ENCODE results near the gene NPR1.
A peak's percentile ranks its signal among the peaks of the same experiment; 100 is the strongest.
"Not testable (repeated sequence)": the region's sequence is repeated elsewhere in the genome, so short reads cannot be mapped to it uniquely, and the experiment has no call there.

Gene NPR1

GRCh38 chr1:153678519-153679336 lies at the start of gene NPR1:
NPR1 (plus strand) TSS chr1:153678688; CDS start chr1:153679109, 421 bp downstream.
- DNase-seq (ENCODE audit: low spot score): no peak

GRCh38 chr1:153629343-153629665 lies 49.2 kb upstream of the NPR1 start:
- no peak for DNase-seq (ENCODE audit: low spot score)

GRCh38 chr1:153629971-153630370 lies 48.5 kb upstream of the NPR1 start:
- no peak for DNase-seq (ENCODE audit: low spot score)

DNA sequence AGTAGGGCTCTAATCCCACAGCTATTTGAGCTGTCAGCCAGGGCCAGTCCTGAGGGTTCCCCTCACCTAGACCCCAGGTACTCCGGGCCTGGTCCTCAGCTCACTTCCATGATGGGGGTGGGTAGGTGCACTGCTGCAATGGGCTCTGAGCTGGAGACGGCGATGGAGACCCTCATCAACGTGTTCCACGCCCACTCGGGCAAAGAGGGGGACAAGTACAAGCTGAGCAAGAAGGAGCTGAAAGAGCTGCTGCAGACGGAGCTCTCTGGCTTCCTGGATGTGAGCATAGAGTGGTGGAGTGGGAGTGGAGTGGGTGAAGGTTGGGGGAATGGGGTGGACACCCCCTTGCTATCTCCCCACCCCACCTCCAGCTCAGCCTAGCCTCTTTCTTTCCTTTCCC lies 48.1 kb upstream of the NPR1 start:
- DNase-seq (ENCODE audit: low spot score): no peak

DNA sequence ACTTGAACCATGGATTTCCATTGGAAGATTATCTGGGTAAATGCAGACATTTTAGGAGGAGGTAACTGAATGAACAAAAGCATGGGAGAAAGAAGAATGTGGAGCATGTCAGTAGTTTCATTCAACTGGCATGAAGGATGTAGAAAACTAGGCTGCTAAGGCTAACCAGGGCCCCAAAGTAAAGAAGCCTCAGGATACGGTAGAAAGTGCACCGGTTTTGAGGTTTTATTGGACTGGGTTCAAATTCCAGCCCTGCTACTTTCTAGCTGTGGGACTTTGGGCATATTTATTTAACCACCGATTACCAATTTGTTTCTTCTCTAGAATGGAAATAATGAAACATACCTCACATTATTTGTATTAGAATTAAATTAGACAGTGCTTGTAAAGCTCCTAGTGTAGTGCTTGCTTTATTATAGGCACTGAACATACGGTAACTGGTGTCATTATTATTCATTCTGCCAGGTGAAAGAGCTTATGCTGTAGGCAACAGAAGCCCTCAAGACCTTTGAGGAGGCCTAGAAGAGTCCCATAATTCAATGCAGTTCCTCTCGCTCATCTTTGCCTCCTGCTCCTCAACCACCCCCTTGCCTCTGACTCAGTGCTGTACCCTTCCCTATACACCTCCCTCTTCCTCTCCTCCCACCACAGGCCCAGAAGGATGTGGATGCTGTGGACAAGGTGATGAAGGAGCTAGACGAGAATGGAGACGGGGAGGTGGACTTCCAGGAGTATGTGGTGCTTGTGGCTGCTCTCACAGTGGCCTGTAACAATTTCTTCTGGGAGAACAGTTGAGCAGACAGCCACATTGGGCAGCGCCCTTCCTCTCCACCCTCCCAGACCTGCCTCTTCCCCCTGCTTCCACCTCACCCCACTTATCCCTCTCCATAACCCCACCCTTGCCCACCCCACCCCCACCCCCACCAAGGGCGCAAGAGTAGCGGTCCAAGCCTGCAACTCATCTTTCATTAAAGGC lies 47.2 kb upstream of the NPR1 start:
- DNase-seq (ENCODE audit: low spot score): no peak

- no peak for DNase-seq (ENCODE audit: low spot score)
Measured at GRCh38 chr1:153633161-153633753, 45.2 kb upstream of the NPR1 start.

GRCh38 chr1:153633754-153634665 lies 44.5 kb upstream of the NPR1 start, which contains the start of gene CHTOP:
CHTOP (plus strand) TSS chr1:153634066; CDS start chr1:153636589, 2,523 bp downstream.
- peak; percentile 99 for DNase-seq (ENCODE audit: low spot score)

- no peak for DNase-seq (ENCODE audit: low spot score)
Measured at GRCh38 chr1:153635872-153636271, 42.6 kb upstream of the NPR1 start.

DNA sequence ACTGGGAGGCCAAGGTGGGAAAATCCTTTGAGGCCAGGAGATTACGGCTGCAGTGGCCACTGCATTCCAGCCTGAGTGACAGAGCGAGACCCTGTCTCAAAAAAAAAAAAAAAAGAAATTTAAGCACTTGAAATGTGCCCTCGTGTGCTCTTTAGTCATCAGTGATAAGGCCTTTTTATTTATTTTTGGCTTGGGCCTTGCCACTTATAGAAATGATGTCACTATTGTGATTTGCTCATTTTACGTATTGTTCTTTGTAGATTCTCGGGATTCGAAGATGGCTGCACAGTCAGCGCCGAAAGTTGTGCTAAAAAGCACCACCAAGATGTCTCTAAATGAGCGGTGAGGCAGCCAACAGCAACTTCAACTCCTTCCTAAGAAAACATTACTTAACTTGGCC lies 42.2 kb upstream of the NPR1 start:
- no peak for DNase-seq (ENCODE audit: low spot score)

DNA sequence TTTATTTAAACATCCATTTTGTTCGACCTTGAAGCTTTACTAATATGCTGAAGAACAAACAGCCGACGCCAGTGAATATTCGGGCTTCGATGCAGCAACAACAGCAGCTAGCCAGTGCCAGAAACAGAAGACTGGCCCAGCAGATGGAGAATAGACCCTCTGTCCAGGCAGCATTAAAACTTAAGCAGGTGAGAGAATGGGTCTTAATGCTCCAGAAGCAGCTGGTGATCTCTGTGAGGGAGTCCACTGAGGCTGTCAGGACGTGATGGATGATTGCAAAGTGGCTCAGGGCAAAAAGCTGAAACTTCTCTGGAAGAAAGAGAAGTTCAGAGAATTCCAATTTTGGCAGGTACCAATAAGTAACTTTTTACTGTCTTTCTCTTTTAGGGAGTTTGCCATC lies 40.2 kb upstream of the NPR1 start:
- no peak for DNase-seq (ENCODE audit: low spot score)

- no peak for DNase-seq (ENCODE audit: low spot score)
Measured at GRCh38 chr1:153639280-153639679, 39.2 kb upstream of the NPR1 start.

- not testable (repeated sequence) for DNase-seq (ENCODE audit: low spot score)
Measured at GRCh38 chr1:153640213-153640612, 38.3 kb upstream of the NPR1 start.

DNA sequence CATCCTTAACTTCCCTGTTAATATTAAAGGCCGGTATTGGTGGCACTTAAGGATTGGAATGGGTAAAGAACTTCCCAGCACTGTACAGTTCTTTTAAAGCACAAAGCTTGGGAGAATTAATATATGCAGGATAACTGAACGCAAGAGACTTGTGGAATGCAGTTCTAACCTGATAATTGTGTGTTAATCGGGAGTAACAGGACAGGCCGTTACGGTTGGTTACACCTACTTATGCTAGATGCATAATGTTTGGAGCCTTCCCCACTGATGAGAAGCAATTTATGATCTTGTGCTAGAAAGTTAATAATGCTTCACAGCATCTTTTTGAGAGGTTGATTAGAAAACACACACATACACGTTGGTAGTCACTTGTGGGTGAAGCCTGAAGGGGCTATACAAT lies 37.6 kb upstream of the NPR1 start:
- no peak for DNase-seq (ENCODE audit: low spot score)

- no peak for DNase-seq (ENCODE audit: low spot score)
Measured at GRCh38 chr1:153642161-153642560, 36.3 kb upstream of the NPR1 start.

GRCh38 chr1:153643100-153643499 lies 35.4 kb upstream of the NPR1 start:
- DNase-seq (ENCODE audit: low spot score): no peak

DNA sequence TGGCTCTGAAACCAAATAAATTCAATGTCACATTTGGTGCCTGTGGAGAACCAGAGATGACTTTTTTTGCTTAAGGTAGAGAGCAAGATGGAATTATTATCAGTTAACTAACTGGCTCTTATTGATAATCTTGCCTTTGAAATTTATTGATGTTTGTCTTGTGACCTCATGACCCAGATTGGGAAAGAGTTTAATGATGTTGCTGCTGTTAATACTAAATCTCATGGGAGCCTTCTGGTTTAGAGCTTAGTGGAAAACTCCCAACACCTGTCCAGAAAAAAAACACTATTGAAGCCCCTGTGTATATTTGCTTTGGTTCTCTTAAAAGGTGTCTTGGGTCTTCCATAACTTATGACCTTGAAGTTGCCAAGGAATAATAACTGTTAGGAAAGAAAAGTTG lies 34.7 kb upstream of the NPR1 start:
- no peak for DNase-seq (ENCODE audit: low spot score)

DNA sequence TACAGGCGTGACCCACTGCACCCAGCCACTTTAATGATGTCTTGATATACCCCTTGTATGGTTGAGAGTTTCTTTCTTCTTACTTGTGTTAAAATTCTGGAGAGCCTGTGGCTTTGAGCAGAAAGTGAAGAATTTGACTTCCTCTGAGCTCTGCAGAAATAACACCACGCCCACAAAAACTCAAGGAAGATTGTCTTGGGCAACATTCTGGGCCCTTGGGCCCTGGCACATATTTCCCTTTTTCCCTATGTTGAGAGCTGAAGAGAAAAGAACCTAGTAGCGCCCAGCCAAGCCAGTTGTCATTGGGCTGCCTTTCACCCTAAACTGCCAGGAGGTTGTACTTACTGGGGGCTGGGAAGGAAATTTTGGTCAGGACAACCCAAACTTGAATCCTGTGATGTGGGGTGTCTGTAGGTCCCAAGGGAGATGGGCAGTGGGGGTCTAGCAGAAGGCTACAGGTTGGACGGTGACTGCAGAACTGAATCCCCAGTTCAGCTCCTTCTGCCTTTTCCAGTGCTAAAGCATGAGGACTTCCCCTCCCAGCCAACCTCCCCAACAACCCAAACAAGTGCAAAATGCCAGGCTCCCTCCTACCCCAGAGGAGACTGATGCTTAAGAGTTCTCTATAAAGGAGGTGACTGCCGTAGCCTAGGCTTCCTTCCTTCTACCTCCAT lies 31.7 kb upstream of the NPR1 start:
- no peak for DNase-seq (ENCODE audit: low spot score)

- DNase-seq (ENCODE audit: low spot score): no peak
Measured at GRCh38 chr1:153647346-153647714, 31.2 kb upstream of the NPR1 start.

DNA sequence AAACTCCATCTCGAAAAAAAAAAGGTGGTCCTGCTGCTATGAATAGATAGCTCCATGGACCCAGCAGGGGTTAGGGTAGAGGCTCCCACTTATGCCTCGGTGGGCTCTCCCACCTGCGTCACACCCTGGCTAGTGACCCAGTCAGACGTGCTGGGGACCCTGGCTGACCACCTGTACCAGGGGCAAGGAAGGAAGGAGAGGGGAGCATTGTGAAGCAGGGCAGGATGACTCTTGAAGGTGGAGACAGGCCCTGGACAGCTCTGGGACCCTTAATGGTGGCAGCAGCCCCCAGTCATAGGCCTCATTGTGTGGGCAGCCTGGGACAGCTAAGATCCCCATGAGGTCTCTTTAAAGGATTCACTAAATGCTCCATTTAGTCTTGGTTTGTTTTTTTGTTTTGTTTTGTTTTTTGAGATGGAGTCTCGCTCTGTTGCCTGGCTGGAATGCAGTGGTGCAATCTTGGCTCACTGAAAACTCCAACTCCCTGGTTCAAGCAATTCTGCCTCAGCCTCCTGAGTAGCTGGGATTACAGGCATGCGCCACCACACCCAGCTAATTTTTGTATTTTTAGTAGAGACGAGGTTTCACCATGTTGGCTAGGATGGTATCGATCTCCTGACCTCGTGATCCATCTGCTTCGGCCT lies 30.4 kb upstream of the NPR1 start:
- DNase-seq (ENCODE audit: low spot score): no peak

GRCh38 chr1:153649137-153649862 lies 29.2 kb upstream of the NPR1 start:
- DNase-seq (ENCODE audit: low spot score): no peak
